ENCODE data around the gene NRM. TPM values are rescaled to one million over a fixed set of nuclear protein-coding genes. Genes with fewer than 3 reads are reported as not detected.

The NRM gene
- total RNA-seq, 1 donor from 2014 or later: 6.1 TPM

- TF ChIP-seq POLR2AphosphoS5 (IDR thresholded peaks at IDR 0.05; ENCODE audit: insufficient read depth in 1 of 2, low read depth in 1 of 2): no peak
- no peak for TF ChIP-seq CTCF (IDR thresholded peaks at IDR 0.05)
- no peak for TF ChIP-seq POLR2A (IDR thresholded peaks at IDR 0.05)
- Histone ChIP-seq H3K27me3 (no peaks in the 10 kb centered on the region), H3K27ac (no peak overlapping the region), H3K36me3 (peaks cover 0 to 93% of the 10 kb centered on the region in 2 donors), H3K4me1 (peaks cover 18% of the 10 kb centered on the region), H3K4me3 (no peak overlapping the region), H3K9me3 (no peaks in the 10 kb centered on the region)
- intact Hi-C loops (cut with DNase I): no loop called here
- DNase-seq (ENCODE audit: extremely low spot score in 2 of 2): no peak
These were observed 41.6 kb upstream of the NRM start for GRCh38 chr6:30732237-30732943.

DNA sequence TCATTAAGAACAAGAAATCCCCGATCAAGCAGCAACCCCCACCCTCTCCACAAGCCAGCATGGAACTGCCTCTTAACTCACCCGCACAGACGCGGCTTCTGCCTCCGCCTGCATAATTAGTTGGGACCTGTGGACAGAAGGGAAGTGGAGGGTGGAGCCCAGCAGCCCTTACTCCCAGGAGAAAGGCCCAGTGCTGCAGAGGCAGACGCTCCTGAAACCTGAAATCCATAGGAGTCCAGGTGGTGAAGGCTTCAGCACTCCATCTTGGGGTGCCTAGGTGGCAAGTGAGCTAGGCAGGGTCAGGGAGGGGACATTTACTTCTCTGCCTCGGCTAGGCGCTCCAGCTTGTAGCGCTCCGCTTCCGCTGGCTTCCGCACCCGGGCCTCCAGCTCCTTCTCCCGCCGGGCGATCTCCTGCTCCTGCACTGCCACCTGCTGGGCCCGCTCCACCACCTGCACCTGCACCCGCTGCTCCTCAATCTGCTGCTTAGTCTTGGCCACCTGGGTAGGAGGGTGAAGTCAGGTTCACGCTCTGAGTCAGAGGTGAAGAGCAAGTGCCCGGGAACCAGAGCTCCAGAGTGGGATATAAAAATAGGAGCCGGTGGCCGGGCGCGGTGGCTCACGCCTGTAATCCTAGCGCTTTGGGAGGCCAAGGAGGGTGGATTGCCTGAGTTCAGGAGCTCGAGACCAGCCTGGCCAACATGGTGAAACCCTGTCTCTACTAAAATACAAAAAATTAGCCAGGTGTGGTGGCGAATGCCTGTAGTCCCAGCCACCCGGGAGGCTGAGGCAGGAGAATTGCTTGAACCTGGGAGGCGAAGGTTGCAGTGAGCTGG lies 40.0 kb upstream of the NRM start:
- Histone ChIP-seq H3K27ac (peak overlapping the region; percentile 56), H3K27me3 (no peaks in the 10 kb centered on the region), H3K36me3 (peaks cover 0 to 92% of the 10 kb centered on the region in 2 donors), H3K4me1 (peaks cover 15% of the 10 kb centered on the region), H3K4me3 (no peak overlapping the region), H3K9me3 (no peaks in the 10 kb centered on the region)
- TF ChIP-seq POLR2A (IDR thresholded peaks at IDR 0.05): no peak
- TF ChIP-seq CTCF (IDR thresholded peaks at IDR 0.05): peak; percentile 30 to 50 (median 45)
- TF ChIP-seq POLR2AphosphoS5 (IDR thresholded peaks at IDR 0.05; ENCODE audit: insufficient read depth in 1 of 2, low read depth in 1 of 2): peak; percentile 39 to 62
- DNase-seq (ENCODE audit: extremely low spot score in 2 of 2): no peak
- intact Hi-C loops (cut with DNase I): no loop called here

- Histone ChIP-seq H3K9me3 (no peaks in the 10 kb centered on the region), H3K36me3 (peaks cover 0 to 86% of the 10 kb centered on the region in 2 donors), H3K4me3 (no peak overlapping the region), H3K4me1 (peaks cover 43% of the 10 kb centered on the region), H3K27ac (no peak overlapping the region), H3K27me3 (no peaks in the 10 kb centered on the region)
- no peak for DNase-seq (ENCODE audit: extremely low spot score in 2 of 2)
- TF ChIP-seq POLR2AphosphoS5 (IDR thresholded peaks at IDR 0.05; ENCODE audit: insufficient read depth in 1 of 2, low read depth in 1 of 2) (no peak), POLR2A (IDR thresholded peaks at IDR 0.05) (no peak), CTCF (IDR thresholded peaks at IDR 0.05) (no peak)
- intact Hi-C loops (cut with DNase I): no loop called here
These were observed 37.3 kb upstream of the NRM start for GRCh38 chr6:30727920-30728553.

GRCh38 chr6:30726506-30727413 lies 36.0 kb upstream of the NRM start:
- no peak for DNase-seq (ENCODE audit: extremely low spot score in 2 of 2)
- H3K27me3 ChIP-seq: no peaks in the 10 kb centered on the region
- TF ChIP-seq POLR2AphosphoS5 (IDR thresholded peaks at IDR 0.05; ENCODE audit: insufficient read depth in 1 of 2, low read depth in 1 of 2) (no peak), POLR2A (IDR thresholded peaks at IDR 0.05) (no peak), CTCF (IDR thresholded peaks at IDR 0.05) (no peak)
- H3K4me3 ChIP-seq: no peak overlapping the region
- H3K27ac ChIP-seq: no peak overlapping the region
- intact Hi-C loops (cut with DNase I): no loop called here
- peaks cover 56% of the 10 kb centered on the region for H3K4me1 ChIP-seq
- no peaks in the 10 kb centered on the region for H3K9me3 ChIP-seq
- peaks cover 0 to 78% of the 10 kb centered on the region in 2 donors for H3K36me3 ChIP-seq
